ENCODE measurements around the gene SNTG2.
"Not testable (repeated sequence)": the region's sequence is repeated elsewhere in the genome, so short reads cannot be mapped to it uniquely, and the experiment has no call there.

Gene SNTG2

DNA sequence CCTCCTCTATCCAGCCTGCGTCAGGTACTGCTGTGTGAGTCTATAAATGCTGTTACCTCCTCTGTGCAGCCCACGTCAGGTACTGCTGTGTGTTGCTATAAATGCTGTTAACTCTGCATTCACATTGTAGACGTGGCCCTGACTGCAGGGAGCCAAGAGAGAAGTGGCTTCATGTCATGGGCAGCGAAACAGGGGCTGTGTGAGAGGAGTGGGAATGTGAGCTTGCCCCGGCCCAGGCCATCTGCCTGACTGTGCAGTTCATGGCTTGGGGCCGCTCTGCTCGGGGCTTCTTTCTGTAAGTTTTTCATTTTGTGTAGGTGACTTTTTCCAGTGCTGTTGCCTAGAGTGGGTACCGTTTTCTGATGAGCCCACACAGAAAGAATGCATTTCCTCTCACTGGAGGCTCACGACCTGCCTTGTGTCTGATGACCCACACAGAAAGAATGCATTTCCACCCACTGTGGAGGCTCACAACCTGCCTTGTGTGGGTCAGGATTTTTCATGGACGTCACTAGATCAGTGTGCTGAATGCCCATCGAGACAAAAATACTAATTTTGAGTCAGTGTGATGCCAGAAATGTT is 104.5 kb downstream of the SNTG2 start:
- no peak for DNase-seq

DNA sequence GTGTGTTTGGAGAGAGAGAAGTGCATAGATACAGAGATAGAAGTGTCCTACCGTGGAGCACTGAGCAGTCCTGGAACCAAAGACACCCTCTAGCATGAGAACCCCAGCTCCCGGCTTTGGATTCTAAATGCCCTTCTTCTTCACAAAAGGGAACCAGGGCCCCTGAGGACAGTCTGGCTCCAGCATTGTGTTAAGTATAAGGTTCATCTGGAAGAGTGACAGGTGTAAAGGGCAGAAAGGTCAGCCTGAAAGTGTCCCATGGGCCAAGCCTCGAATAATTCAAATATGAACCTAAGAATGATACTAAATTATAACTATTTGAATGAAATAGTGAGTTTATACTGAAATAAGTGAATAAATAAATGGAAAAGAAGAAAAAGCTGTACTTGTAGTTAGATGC is 109.7 kb downstream of the SNTG2 start:
- no peak for DNase-seq

DNA sequence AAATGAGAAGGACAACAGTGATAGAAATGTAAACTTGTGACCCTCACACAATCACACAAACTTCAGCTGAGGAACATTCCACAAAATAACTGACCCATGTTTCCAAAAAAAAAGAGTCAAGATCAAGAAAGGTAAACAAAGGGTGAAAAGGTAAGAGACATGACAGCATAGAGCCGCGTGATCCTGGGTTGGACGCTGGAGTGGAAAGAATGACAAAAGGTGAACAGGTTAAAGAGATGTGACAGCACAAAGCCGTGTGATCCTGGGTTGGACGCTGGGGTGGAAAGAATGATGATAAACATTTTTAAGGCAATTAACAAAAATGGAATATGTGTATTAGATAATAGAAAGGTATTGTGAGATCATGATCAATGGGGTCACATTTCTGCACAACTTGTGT is 110.3 kb downstream of the SNTG2 start:
- DNase-seq: no peak

DNA sequence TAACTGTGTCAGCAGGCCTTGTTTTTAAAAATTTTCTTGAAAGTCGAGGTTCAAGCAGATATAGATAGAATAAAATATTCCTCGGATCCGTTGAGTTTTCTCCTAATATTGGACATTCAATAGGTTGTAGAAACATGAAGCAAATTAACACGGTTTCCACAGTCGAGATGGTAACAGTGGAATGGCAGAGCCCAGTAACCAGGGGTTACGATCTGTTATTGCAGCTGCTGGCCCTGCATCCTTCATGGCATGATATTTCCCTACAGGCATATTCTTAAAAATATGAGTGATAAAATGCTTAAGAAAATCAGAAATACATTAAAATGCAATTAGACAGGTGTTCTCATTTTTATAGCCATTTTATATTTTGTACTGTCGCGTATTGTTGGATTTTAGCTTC is 117.6 kb downstream of the SNTG2 start:
- DNase-seq: no peak

DNA sequence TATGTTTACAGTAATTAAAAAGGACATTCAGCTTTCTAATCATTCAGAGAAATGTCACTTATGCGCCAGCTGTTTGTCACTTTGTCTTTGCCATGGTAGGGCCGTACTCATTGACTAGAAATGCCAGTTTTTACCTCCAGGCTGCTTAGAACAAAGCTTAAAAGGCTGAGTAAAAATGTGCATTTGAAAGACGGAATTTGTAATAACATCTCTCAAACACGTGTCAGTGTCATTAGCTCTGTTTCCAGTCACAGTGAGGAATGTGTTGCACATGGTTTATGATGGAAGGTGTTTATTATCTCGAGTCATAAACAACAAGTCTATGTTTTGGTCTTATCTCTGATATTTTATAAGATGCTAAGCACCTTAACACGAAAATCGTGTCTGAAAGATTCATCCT is 118.2 kb downstream of the SNTG2 start:
- DNase-seq: no peak

DNA sequence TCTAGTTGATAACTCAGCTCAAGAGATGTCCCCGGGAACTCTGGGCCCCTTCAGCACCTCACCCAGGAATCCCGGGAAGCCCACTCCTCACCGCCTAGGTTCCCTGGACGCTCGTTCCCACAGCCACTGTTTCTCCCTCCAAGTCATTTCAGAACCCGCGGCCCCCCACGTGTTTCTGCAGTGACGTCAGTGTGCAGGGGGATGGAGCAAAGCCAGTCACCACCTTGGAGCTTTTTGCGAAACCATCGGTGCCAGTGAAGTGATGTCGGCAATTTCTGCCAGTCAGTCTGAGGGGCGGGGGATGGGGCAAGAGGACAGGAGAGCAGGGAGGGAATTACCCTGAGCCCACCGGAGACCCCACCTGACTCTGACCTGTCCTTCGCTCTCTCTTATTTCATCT is 119.2 kb downstream of the SNTG2 start:
- DNase-seq: no peak

DNA sequence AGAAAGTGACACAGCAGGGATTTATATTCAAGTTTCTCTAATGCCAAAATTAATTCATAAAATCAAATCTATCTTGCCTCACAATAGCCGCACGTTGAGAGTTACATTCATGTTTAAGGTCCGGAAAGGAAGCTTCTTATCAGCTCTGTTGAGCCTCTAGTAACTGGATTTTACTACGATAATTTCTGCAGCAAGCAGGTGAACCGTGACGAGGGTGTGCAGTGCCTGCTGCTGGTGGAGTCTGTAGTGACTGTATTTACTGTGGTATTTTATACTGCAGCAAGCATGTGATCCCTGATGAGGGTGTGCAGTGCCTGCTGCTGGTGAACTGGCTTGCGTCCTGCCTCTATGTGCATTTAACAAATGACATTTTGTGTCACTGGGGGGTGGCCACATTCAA is 120.0 kb downstream of the SNTG2 start:
- no peak for DNase-seq

DNA sequence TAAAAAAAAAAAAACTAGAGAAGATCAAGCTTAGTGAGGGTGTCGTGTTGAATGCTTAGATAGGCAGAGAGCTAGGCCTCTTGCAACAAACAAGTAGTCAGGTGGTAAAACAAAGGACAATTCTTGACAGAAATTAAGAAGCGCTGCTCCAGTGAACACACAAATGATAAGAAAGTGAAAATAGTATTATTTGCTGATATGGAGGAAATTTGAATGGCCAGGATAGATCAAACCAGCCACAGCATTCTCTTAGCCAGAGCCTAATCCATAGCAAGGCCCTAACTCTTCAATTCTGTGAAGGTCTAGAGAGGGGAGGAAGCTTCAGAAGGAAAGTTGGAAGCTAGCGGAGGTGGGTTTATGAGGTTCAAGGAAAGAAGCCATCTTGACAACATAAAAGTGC is 121.0 kb downstream of the SNTG2 start:
- DNase-seq: no peak

DNA sequence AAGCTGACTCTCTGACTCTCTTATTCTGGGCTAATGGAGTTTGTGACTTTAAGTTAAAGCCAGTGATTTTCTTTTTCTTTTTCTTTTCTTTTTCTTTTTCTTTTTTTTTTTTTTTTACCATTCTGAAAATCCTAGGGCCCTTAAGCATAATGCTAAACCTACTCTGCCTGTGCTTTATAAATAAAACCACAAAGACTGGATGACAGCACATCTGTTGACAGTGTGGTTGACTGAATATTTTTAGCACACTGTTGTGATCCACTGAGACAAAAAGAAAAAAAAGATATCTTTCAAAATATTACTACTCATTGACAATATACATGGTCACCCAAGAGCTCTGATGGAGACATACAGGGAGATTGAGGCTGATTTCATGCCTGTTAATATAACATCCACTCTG is 121.6 kb downstream of the SNTG2 start:
- no peak for DNase-seq

DNA sequence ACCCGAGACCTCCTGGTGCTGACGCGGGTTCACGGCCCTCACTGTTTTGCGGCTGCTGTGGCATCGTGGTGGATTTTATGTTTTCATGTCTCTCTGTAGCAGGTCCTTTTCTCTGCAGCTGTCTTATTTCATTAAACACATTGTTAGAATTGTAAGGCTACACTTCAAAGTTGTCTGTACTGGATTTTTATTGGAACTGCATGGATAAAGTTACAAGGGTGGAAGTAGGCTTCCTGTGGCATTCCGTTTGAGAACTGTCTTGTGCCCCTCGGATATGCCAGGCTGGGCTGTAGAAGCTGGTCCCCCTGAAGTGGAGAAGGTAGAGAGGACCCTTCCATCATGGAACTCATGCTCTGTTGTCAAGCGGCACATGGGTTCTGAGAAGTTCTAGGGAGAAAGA is 127.3 kb downstream of the SNTG2 start:
- no peak for DNase-seq

DNA sequence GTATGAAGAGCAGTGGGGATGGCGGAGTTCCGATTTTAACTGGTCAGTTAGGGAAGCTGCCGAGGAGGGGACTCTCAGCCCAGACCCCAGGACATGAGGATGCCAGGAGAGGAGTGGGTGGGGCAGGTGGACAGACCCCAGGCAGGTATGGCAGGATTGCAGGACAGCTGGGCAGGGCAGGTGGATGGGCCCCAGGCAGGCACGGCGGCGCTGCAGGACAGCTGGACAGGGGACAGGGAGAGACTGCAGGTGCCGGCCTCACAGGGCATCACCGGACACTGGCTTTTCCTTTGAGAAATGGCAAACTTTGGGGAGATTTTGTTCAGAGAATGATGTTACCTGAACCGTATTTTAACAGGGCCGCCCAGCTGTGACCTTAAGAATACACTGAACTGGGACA is 127.7 kb downstream of the SNTG2 start:
- no peak for DNase-seq

DNA sequence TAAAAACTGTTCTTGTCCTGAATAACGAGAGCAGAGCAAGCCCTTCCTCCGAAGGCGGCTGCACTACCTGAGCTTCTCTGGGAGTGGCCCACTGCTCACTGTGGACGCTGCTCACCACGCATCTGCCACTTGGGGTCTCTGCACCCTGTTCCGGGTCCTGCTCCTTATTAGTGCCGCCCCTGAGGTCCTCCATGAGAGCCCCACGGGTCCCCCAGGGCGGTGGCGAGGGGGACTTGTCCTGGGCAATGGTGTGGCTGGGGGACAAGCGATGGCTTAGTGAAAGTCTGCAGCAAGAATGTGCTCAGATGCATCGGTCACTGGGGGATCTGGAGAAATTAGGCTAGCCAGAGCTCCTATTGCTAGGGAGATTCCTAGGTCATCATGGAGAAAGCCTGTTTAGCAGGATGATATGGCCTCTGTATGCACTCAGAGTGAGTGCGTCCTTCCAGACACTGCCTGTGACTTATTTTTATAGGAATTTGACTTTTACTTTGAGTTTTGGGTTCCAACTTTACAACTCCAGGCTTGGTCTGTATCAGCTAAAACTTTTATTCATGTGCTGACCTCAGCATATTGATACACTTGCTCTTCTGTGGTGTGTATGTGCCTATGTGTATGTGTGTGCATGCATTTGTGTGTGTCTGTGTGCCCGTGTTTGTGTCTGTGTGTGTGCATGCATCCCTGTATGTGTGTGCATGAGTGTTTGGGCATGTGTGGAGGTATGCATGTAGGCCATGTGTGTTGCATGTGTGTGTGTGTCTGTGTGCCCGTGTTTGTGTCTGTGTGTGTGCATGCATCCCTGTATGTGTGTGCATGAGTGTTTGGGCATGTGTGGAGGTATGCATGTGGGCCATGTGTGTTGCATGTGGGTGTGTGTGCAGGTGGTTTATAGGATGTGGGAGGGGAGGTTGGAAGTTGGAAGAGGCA is 129.5 kb downstream of the SNTG2 start:
- DNase-seq: no peak

DNA sequence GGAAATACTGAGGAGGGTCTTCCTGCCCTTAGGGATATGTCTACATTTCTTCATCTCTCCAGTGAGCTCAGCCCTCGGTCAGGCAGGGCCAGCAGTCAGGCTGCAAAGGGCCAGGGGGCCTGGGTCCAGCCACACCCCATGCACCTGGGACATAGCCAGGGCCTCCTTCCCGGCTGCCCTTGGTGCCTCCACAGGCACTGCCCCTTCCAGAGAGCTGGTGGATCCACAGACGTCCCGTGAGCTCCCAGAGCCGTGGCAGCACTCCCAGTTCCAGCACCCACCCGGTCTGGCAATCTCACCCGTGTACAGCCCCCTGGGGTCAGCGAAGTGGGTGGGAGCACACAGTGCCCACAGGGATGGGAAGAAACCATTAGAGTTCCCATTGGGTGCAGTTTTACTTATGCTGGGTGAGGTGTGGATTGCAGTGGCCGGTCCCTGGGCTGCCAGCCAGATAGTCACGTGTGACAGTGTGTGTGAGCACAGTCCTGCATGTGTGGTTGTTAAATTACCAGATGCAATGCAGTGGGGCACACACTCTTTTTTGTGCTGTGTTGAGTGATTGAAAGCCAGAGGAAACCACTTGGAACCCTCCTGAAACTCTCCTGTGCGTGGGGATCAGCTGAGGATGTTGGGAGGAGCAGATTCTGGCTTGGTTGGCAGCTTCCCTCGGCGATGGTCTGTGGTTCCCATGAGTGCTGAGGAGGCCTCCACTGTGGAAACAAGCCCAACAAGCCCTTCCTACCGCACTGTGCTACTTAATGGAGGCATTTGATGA is 131.0 kb downstream of the SNTG2 start:
- DNase-seq: no peak

DNA sequence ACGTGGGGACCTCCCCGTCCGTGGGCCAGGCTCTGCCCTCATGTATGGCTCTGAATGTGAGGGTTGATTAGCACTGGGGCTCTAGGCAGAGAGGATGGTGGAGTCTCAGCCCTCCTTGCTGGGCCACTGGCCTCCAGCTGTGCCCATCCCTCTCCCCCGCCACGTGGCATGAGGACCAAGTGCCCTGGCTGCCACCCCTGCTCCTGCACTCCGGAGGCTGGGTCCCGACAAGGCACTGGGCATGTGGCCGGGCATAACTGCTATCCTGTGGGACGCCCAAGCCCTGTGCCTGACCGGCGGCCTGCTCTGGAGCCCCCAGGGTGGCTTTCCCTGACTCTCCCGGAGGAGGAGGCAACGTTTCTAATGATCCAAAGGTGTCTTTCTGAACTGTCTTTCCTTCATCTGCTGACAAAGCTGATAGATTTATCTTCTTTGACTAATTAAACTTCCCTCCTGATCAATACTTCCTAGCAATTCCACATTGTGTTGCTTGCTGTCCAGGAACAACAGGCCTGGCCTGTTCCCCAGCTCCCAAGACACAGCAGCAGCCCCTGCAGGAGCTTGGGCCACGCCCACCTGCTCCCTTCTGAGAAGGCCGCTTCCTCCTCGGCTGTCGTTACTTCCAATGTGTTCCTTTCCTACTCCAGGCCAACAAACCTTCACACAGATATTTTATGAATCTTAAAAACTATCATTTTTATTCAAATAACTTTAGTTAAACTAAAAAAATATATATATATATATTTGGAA is 132.0 kb downstream of the SNTG2 start:
- no peak for DNase-seq

DNA sequence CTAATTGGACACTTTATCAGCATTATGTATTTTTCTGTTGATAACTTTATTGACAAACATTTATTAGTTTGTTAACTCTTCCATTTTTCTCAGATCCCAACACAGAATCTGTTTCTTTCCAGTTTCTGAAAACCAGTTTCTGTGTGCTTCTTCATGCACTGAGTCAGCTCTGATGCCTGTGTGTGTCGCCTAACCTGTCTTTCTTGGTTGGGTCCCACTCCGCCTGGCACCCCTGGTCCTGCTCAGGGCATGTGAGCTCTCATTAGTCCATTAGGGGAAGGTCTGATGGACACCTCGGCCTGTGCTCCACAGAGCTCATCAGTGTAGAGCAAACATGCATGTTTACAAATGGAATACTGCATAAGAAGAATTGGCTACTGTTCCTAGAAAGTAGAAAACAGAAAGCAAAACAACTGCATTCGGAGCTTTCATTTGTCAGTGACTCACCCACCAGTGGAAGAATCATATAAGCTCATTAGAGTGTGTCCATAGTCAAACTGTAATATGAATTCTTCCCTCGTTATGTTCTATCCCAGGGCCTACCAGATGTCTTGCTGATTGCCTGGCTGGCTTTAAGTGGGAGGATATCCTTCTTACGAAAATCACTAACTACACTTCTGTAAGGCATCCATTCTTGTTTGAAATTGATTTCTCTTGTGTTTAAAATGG is 137.7 kb downstream of the SNTG2 start:
- no peak for DNase-seq

DNA sequence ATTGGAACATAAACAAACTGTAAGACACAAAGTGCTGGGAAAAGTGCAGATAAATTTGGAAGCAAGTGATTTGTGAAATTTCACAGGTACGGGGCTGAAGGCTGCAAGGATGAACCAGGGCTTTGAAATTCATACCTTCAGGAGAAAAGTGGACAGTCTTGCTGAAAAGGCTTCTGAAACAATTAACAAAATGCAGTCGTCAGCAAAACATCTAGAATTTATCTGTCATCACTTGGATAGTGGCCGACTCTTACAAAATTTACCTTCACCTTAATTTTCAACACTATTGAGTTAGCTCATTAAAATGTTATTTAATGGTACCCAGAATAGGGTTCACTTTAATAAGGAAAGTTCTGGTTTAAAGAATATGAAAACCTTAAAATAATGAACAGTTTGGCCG is 138.3 kb downstream of the SNTG2 start:
- no peak for DNase-seq

DNA sequence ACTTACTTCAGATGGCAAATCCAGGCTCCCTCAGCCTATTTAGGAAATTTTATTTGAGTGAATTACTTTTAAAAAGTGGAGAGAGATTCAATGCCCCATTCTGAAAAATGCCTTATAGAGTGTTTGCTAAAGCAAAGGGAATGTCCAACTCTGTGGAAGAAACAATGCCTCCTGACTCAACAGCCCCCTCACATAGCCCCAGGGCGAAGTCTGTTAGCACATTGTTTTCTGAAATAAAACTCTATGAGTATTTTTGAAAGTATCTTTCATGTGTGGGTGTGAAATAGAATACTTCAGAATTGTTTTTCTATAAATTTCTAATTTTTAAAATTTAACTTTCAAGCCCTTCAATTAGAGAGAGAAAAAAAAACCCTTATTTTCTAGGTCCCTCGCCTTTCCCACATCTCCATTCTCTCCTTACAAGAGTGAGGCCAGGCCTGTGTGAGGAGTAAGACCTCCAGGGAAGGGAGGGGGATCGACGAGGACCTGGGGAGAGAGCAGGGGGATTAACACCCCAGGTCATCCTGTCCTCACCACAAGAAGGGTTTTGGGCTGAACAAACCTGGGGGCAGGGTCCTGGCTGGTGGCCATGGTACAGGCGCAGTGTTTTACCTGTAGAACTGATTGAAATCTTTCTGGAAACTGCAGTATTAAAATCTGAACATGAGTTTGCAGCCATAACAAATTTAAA is 141.4 kb downstream of the SNTG2 start:
- DNase-seq: no peak

DNA sequence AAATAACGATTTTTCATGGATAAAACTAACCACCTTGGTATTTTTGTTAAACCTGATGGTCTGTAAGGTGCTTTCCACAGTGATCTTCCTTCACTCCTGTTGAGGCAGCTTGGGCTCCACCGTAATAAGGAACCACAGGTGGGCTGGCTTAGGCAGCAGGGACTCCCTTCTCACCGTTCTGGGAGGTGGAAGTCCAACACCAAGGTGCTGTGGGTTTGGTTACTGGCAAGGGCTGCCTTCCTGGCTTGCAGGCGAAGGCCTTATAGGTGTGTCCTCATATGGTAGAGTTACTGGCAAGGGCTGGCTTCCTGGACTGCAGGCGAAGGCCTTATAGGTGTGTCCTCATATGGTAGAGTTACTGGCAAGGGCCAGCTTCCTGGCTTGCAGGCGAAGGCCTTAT is 143.0 kb downstream of the SNTG2 start:
- not testable (repeated sequence) for DNase-seq

DNA sequence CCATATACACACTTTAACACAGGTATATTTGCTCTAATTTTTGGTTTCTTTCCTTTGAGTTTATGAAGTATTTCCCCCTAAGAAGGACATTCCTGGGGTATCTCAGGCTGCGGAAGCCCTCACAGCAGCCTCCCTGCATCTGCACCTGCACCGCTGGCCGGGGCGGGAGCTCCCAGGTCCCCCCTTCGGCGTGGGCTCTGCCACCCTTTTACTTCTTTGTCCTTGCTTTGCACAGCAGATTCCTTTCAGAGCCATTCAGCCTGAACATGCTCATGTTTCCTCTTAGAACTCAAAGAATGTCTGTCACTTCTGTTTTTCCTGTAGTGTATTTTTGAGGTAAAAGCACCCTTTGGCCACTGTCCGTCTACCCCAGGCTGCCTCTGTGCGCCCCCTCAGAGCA is 146.5 kb downstream of the SNTG2 start:
- no peak for DNase-seq

DNA sequence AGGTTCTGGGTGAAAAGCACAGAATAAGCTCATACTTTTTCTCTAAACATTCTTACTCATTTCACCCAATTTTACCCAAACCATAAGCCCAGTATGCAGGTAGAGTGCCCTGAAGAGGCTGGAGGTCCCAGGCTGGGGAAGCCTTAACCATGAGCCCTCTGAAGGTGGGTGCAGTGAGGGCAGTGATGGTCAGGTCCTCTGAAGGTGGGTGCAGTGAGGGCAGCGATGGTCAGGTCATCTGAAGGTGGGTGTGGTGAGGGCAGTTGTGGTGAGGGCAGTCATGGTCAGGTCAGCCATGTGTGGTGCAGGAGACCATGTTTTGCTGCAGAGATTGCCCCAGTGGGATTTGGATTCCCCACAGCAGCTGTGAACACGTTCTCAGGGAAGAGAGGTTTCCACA is 148.8 kb downstream of the SNTG2 start:
- no peak for DNase-seq

DNA sequence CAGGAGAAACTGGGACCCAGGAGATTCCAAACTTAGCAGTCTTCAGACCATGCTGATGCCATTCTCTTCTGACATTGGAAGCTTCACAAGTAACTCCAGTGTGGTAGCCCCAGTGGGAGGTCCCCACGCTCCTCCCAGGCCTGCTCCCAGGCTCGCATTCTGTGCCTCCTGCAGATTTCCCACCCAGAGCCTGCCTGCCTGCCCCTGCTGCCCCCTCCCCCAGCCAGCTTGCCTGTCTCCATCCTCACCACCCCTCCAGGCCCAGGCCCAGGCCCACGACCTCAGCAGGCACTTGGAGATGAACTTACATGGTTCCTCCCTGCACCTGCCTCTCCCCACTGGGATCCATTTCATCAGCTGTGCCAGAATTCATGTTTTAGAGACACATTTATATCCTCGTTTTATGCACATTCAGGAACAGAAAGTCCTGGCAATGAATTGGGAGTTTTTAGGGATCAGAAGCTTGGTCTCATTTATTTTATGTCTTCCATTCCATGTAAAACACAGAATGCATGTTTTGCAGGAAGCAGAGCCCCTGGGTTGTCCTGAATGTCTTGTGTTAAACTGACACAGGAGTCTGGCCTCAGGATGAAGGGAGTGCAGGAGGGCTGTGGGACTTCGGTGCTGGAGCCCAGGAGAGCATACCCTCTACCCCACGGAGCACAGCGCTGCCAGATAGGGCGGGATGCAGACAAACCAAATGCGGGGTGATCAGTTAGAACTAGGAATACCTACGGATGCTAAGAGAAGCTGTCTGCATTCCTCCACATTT is 150.5 kb downstream of the SNTG2 start:
- no peak for DNase-seq

All from suppressor macrophage treated with lipopolysaccharide for 4 hours (primary cell).